ENCODE data around the gene ECE1. TPM values are rescaled to one million over a fixed set of nuclear protein-coding genes. Genes with fewer than 3 reads are reported as not detected.

Gene ECE1
- total RNA-seq, 1 donor from 2014 or later = 53.5 TPM

GRCh38 chr1:21255284-21255942 is 34.9 kb downstream of the ECE1 start:
- intact Hi-C loops (cut with micrococcal nuclease) = loop anchor here (1.0 to 2.0 kb wide), 3 partner anchors 79 to 113 kb away; no protein-coding TSS in a partner anchor

- intact Hi-C loops (cut with micrococcal nuclease) = loop anchor here (2.0 kb wide), 1 partner anchor 80 kb away; no protein-coding TSS in a partner anchor
Observed at GRCh38 chr1:21254335-21254951, 35.8 kb downstream of the ECE1 start.

GRCh38 chr1:21251773-21252471 is 38.3 kb downstream of the ECE1 start:
- intact Hi-C loops (cut with micrococcal nuclease) = no loop called here

DNA sequence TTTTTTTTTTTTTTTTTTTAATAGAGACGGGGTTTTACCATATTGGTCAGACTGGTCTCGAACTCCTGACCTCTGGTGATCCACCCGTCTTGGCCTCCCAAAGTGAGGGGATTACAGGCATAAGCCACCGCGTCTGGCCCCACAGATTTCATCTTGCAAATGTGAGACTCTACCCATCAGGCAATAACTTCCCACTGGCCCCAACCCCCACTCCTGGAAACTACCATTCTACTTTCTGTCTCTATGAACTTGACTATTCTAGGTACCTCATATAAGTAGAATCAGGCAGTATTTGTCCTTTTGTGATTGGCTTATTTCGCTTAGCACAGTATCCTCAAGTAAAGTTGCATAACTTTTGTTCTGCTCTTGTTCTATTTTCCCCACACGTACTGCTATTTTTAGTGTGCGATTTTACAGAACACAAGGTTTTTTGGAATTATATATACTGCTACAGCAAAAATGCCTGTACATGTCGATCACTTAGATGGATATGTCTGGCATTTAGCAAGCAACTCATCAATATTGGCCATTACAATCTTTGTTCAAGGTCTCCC is 40.2 kb downstream of the ECE1 start:
- intact Hi-C loops (cut with micrococcal nuclease) = no loop called here

DNA sequence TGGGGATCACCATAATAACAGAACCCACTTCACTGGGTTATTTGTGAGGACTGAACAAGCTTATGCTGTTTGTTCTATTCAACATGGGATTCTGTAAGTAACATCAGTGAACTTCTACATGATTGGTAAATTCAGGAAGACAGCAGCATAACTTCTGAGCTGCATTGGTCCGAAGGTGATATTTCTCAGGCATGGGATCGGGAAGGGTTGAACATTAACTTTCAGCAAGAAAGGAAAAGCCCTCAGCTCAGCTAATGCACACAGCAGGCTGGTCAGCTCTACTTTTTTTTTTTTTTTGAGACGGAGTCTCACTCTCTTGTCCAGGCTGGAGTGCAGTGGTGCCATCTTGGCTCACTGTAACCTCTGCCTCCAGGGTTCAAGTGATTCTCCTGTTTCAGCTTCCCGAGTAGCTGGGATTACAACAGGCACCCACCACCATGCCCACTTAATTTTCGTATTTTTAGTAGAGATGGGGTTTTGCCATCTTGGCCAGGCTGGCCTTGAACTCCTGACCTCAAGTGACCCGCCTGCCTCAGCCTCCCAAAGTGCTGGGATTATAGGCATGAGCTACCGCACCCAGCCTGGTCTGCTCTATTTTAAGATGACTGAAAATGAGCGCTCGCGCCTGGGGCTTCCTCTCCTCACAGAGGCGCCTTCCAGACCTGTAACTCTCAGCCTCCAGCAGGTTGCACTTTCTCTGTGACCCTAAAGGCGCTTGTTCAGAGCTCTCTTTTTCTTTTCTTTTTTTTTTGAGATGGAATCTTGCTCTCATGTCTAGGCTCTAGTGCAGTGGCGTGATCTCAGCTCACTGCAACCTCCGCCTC is 42.2 kb downstream of the ECE1 start:
- intact Hi-C loops (cut with micrococcal nuclease) = no loop called here

- intact Hi-C loops (cut with micrococcal nuclease) = no loop called here
Observed at GRCh38 chr1:21246905-21247642, 43.2 kb downstream of the ECE1 start.

GRCh38 chr1:21245688-21246229 is 44.5 kb downstream of the ECE1 start:
- intact Hi-C loops (cut with micrococcal nuclease) = no loop called here

DNA sequence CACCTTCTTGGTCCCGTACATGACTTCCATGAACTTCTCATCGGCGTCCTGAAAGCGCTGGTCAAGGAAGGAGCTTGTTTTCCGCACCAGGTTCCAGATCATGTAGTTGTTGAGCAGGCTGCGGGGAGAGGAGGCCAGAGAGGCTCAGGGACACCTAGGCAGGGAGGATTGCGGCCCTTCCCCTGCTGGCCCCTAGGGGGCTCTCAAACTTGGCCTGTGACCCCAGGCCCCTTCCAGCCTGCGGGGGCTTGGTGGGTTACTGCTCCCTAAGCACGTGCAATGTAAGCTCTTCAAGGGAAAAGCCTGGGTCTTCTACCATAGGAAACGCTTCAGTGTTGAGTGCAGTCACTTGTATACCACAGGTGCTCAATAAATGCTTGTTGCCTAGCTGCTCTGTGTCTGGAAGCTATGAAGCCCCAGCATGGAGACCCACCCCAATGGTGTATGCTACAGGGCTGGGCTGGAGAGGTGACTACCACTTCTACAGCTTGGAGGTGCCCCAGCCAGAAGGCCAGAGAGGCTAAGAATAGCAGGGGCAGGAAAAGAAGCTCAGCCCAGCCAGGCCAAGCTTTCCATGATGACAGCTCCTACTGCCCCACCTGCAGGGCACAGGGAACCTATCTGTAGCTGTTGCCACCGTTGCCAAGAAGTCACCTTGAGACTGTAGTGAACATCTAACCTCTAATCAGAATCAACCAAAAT is 45.1 kb downstream of the ECE1 start:
- intact Hi-C loops (cut with micrococcal nuclease) = no loop called here

GRCh38 chr1:21244154-21244553 is 46.1 kb downstream of the ECE1 start:
- intact Hi-C loops (cut with micrococcal nuclease) = no loop called here

DNA sequence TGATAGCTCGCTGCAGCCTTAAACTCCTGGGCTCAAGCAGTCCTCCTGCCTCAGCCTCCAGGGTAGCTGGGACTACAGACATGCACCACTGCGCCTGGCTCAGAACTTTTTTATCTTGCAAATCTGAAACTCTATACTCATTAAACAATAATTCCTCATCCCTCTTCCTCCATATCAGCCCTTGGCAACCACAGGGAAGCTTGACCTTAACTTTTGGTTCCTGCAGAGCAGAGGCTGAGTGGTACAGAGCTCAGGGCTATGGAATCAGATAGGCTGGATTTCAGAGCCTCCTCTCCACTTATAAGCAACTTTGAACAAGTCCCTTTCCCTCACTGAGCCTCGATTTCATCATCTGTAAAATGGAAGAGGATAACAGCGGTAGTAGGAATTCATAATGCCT is 47.4 kb downstream of the ECE1 start:
- intact Hi-C loops (cut with micrococcal nuclease) = no loop called here

DNA sequence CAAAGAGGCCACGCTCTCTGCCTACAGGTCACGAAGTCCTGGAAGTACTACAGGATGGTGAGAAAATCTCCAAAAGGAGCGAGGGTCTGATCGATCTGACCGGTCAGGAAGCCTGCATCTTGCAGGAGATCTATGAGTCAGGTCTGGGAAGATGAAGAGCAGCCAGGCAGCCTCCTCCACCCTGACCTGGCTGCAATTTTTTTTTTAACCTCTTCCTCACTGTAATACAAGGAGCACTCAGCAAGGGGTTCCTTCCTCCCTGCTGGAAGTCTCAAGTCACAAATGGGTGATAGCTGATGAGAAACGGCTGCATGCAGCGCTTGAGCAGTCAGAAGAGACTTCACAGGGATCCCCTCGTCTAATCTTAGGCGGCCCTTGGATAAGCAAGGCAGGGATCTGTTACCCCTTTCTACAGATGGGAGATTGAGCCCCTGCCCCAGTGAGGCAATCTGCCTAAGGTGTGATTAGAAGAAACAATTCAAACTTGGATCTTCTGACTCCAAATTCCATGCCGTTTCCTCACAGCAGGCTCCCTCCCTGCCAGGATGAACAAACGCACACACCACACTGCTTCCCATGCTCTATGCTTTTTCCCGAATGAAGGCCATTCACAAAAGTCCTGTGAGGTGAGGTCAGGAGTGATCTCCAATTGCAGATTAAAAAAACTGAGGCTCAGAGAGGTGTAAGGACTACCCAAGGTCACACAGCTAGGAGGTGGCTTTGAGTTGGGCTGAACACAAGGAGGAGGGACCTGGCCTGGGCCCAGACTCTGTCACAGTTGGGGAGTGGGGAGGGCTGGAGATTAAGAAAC is 48.3 kb downstream of the ECE1 start:
- intact Hi-C loops (cut with micrococcal nuclease) = no loop called here

GRCh38 chr1:21240706-21241105 is 49.6 kb downstream of the ECE1 start:
- intact Hi-C loops (cut with micrococcal nuclease) = no loop called here

DNA sequence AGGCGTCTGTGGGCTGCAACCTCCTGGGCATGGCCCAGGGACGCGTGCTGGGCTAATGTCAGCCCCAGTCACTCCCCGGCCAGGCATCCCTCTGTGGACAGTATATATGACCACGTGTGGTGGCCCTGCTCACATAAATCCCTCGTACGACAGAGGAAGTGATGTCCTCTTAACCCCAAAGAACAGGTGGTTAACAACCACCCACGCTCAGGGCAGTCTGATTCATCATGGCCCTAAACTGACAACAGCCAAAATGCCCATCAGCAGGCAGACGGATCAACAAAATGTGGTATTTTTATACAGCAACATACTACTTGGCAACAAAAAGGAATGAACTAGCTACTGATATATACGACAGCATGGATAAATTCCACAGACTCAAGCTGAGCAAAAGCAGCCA is 51.0 kb downstream of the ECE1 start:
- intact Hi-C loops (cut with micrococcal nuclease) = no loop called here

- intact Hi-C loops (cut with micrococcal nuclease) = no loop called here
Observed at GRCh38 chr1:21238141-21238800, 52.0 kb downstream of the ECE1 start.

DNA sequence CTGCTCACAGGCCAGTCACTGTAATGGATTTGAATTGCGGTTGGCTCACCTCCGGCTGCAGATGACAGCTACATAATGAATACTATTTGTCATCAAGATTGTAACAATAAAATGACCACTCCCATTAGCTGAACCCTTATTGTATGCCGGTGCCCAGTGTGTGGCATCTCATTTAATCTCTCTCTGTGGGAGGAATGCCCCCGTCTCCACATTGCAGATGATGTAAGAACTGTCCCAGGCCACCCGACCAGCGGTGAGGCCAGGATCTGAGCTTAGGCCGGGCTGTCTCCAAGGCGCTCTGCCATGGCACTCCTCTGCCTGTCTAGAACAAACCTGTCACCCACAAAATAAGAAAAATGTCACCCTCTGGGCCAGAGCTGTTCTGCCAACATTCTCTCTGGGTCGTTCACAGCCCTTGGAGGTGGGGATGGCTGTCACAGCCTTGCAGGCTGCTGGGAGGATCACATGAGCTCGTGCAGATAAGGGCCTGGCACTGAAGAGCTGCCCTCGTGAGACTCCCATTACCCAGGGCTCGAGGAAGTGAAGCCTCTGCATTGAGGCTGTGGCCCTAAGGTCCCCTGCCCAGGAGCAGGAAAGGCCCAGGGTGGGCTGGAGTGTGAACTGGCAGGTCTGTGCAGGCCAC is 52.7 kb downstream of the ECE1 start:
- intact Hi-C loops (cut with micrococcal nuclease) = no loop called here

GRCh38 chr1:21236178-21236577 is 54.1 kb downstream of the ECE1 start:
- intact Hi-C loops (cut with micrococcal nuclease) = no loop called here

- intact Hi-C loops (cut with micrococcal nuclease) = no loop called here
Observed at GRCh38 chr1:21234779-21235178, 55.5 kb downstream of the ECE1 start.

DNA sequence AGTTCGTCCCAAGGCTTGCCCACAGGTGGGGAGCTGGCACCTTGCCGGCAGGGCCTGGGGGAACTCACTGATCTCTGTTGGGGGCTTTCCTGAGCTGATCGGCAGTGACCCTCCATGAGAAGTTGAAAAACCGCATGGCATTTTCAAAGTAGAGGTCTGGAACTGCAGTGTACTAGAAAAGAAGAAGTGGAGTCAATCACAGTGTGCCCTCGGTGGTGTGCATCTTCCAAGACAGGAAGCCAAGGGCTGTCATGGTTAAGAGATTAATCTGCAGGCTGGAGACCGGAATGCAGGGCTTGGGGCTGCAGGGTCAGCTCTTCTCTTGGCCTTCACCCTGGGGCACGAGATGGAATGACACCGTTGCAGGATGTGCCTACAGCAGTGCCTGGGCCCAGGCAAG is 56.8 kb downstream of the ECE1 start:
- intact Hi-C loops (cut with micrococcal nuclease) = no loop called here

Data from T-helper 2 cell treated with Interferon-gamma antibody and Interleukin-4, amounts not matched to agents 100 ng/mL and 5 ng/mL, for 36 hours (primary cell).